ENCODE measurements around the gene MVB12B. TPM values are rescaled to one million over a fixed set of nuclear protein-coding genes. Genes with fewer than 3 reads are reported as not detected.
A peak's percentile ranks its signal among the peaks of the same experiment; 100 is the strongest.

The MVB12B gene
- total and polyA plus RNA-seq, 2 of the 13 experiments (the other 11 are each of a cell fraction or from before 2014, with no cell fraction given), result 12.1 to 30.1 TPM

DNA sequence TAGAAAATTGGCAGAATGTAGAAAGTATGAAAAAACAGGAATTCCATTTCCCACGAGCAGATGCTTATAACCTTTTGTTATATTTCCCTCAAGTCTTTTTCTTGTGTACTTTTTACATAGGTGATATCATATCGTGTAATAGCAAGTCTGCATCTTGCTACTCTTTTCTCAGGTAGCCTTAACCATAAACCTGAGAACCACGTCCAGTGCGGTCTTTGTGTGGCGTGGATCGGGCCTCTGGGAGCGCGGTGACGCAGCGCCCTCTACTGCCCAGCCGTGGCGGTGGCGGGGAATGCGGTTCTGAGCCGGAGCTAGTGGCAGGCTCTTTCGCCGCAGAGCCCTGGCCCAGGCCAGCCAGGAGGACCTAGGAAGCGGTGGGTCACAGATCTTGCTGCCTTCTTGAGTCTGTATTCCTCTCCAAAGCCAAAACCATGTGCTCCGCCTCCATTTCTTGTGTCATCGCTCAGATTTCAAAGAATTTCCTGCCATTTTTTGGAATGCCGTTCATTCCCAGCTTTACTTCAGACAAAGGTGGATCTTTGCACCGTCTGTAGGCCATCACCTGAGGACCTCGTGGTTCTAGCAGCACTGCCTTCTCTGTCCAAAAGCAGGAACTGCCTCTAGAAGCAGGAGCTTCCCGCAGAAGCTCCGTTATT is 71.9 kb downstream of the MVB12B start (continued):
- TF ChIP-seq, protein P1, sequence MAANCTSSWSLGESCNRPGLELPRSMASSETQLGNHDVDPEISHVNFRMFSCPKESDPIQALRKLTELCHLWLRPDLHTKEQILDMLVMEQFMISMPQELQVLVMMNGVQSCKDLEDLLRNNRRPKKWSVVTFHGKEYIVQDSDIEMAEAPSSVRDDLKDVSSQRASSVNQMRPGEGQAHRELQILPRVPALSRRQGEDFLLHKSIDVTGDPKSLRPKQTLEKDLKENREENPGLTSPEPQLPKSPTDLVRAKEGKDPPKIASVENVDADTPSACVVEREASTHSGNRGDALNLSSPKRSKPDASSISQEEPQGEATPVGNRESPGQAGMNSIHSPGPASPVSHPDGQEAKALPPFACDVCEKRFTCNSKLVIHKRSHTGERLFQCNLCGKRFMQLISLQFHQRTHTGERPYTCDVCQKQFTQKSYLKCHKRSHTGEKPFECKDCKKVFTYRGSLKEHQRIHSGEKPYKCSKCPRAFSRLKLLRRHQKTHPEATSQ (CRISPR knock-in tag; IDR thresholded peaks at IDR 0.05; ENCODE audit: borderline replicate concordance), result no peak
- no peak for TF ChIP-seq KLF11 (CRISPR knock-in tag; IDR thresholded peaks at IDR 0.05)
- TF ChIP-seq EEA1 (CRISPR knock-in tag; IDR thresholded peaks at IDR 0.05; ENCODE audit: borderline replicate concordance), result no peak
- 0 out of 2 replicates have a peak, but pooled peaks have one; percentile 31 for TF ChIP-seq TBX2 (CRISPR knock-in tag; IDR thresholded peaks at IDR 0.05; ENCODE audit: borderline replicate concordance)
- TF ChIP-seq, protein P2, sequence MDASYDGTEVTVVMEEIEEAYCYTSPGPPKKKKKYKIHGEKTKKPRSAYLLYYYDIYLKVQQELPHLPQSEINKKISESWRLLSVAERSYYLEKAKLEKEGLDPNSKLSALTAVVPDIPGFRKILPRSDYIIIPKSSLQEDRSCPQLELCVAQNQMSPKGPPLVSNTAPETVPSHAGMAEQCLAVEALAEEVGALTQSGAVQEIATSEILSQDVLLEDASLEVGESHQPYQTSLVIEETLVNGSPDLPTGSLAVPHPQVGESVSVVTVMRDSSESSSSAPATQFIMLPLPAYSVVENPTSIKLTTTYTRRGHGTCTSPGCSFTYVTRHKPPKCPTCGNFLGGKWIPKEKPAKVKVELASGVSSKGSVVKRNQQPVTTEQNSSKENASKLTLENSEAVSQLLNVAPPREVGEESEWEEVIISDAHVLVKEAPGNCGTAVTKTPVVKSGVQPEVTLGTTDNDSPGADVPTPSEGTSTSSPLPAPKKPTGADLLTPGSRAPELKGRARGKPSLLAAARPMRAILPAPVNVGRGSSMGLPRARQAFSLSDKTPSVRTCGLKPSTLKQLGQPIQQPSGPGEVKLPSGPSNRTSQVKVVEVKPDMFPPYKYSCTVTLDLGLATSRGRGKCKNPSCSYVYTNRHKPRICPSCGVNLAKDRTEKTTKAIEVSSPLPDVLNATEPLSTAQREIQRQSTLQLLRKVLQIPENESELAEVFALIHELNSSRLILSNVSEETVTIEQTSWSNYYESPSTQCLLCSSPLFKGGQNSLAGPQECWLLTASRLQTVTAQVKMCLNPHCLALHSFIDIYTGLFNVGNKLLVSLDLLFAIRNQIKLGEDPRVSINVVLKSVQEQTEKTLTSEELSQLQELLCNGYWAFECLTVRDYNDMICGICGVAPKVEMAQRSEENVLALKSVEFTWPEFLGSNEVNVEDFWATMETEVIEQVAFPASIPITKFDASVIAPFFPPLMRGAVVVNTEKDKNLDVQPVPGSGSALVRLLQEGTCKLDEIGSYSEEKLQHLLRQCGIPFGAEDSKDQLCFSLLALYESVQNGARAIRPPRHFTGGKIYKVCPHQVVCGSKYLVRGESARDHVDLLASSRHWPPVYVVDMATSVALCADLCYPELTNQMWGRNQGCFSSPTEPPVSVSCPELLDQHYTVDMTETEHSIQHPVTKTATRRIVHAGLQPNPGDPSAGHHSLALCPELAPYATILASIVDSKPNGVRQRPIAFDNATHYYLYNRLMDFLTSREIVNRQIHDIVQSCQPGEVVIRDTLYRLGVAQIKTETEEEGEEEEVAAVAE (CRISPR knock-in tag; IDR thresholded peaks at IDR 0.05; ENCODE audit: borderline replicate concordance), result no peak
- TF ChIP-seq ZNF883 (CRISPR knock-in tag; IDR thresholded peaks at IDR 0.05; ENCODE audit: not compliant biosample characterization), result no peak
- no peak for TF ChIP-seq RBFOX2 (IDR thresholded peaks at IDR 0.05; ENCODE audit: low read depth, low read length)
- TF ChIP-seq STAG1 (CRISPR knock-in tag; IDR thresholded peaks at IDR 0.05), result peak; percentile 97
- no peak for TF ChIP-seq TEAD2 (CRISPR knock-in tag; IDR thresholded peaks at IDR 0.05)
- TF ChIP-seq, protein P3, sequence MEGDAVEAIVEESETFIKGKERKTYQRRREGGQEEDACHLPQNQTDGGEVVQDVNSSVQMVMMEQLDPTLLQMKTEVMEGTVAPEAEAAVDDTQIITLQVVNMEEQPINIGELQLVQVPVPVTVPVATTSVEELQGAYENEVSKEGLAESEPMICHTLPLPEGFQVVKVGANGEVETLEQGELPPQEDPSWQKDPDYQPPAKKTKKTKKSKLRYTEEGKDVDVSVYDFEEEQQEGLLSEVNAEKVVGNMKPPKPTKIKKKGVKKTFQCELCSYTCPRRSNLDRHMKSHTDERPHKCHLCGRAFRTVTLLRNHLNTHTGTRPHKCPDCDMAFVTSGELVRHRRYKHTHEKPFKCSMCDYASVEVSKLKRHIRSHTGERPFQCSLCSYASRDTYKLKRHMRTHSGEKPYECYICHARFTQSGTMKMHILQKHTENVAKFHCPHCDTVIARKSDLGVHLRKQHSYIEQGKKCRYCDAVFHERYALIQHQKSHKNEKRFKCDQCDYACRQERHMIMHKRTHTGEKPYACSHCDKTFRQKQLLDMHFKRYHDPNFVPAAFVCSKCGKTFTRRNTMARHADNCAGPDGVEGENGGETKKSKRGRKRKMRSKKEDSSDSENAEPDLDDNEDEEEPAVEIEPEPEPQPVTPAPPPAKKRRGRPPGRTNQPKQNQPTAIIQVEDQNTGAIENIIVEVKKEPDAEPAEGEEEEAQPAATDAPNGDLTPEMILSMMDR (CRISPR knock-in tag; IDR thresholded peaks at IDR 0.05), result peak; percentile 98
- TF ChIP-seq, protein P4, sequence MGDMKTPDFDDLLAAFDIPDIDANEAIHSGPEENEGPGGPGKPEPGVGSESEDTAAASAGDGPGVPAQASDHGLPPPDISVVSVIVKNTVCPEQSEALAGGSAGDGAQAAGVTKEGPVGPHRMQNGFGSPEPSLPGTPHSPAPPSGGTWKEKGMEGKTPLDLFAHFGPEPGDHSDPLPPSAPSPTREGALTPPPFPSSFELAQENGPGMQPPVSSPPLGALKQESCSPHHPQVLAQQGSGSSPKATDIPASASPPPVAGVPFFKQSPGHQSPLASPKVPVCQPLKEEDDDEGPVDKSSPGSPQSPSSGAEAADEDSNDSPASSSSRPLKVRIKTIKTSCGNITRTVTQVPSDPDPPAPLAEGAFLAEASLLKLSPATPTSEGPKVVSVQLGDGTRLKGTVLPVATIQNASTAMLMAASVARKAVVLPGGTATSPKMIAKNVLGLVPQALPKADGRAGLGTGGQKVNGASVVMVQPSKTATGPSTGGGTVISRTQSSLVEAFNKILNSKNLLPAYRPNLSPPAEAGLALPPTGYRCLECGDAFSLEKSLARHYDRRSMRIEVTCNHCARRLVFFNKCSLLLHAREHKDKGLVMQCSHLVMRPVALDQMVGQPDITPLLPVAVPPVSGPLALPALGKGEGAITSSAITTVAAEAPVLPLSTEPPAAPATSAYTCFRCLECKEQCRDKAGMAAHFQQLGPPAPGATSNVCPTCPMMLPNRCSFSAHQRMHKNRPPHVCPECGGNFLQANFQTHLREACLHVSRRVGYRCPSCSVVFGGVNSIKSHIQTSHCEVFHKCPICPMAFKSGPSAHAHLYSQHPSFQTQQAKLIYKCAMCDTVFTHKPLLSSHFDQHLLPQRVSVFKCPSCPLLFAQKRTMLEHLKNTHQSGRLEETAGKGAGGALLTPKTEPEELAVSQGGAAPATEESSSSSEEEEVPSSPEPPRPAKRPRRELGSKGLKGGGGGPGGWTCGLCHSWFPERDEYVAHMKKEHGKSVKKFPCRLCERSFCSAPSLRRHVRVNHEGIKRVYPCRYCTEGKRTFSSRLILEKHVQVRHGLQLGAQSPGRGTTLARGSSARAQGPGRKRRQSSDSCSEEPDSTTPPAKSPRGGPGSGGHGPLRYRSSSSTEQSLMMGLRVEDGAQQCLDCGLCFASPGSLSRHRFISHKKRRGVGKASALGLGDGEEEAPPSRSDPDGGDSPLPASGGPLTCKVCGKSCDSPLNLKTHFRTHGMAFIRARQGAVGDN (CRISPR knock-in tag; IDR thresholded peaks at IDR 0.05), result peak; percentile 60
- TF ChIP-seq IRF2 (CRISPR knock-in tag; IDR thresholded peaks at IDR 0.05), result 0 out of 2 replicates have a peak, but pooled peaks have one; percentile 30
- peak; percentile 33; the same call in 1 of the 2 replicates for TF ChIP-seq SPEN (CRISPR knock-in tag; IDR thresholded peaks at IDR 0.05; ENCODE audit: low read depth)
- TF ChIP-seq SMYD3 (CRISPR knock-in tag; IDR thresholded peaks at IDR 0.05), result no peak
- TF ChIP-seq CBX2 (IDR thresholded peaks at IDR 0.05; ENCODE audit: low read depth, low read length), result no peak
- TF ChIP-seq CBX2 (CRISPR knock-in tag; IDR thresholded peaks at IDR 0.05; ENCODE audit: low read depth), result no peak
- no peak for TF ChIP-seq ZNF781 (CRISPR knock-in tag; IDR thresholded peaks at IDR 0.05; ENCODE audit: borderline replicate concordance, not compliant biosample characterization)
- TF ChIP-seq GTF2F1 (IDR thresholded peaks at IDR 0.05; ENCODE audit: low read length), result no peak
